Stimulated activated CD8-positive, alpha-beta memory T cell treated with anti-CD3 and anti-CD28 coated beads, Interleukin-15, amount 100 ng/mL, for 1 hour (primary cell): ENCODE measurements around the gene TOM1L1.

ENCODE experiments used
- DNase-seq: peaks from one replicate; pipeline ENCODE4 v3.0.0-alpha.2; 2020; ENCODE audit warnings: low read depth

TOM1L1 gene

DNA sequence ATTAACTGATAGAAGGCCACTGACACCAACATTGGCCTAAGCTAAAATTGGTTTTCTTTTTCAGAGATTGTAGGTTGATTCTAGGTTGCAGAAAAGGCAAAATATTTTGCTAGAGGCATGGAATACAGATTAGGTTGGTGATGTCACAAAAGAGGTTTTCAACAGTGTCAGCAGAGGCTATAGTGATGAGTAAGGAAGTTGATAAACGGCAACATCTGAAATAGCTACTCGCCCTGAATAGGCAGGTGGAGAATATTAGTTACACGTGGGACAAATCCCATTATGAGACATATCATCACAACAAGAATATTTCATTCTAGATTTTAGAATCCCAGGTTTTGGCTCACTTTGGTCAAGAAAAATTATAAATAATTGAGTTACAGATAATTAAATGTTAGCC is 1.5 kb upstream of the TOM1L1 start:
- no peak for DNase-seq

DNA sequence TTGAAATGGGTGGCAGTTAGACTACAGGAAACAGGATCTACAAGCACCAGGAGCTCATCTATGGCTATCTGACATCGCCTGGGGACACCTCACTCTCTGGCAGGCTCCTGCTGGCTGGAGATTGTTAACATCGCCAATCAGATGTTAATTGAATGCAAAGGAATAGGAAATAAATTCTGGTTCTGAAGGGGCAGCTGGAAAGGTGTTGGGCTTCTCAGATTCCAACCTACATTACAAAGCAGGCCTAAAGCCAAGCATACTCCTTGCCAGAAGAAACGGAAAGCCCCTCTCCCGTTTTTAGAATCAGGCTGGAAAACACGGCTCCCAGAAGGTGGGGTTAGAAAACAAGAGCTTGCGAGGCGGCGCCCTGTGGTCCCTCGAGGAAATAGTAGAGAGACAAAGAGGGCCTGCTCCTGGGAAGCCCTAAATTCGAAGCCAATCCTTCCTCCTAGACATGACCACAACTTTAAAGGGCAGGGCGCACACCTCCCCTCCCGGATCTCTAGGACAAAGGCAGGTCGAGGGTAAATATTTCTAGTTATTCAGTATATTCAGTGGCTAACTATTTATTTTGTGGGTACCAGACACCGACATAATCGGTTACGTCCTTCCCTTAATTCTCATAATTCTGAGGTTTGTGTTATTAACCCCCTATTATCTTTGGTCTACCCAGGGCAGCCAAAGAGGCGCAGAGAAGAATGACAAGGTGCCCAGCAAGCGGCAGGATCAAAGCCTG is 763 bp upstream of the TOM1L1 start:
- DNase-seq: no peak

GRCh38 chr17:54901230-54901822 is 674 bp downstream of the TOM1L1 start:
- DNase-seq: no peak

- DNase-seq: no peak
Measured at GRCh38 chr17:54902017-54902416, 1.4 kb downstream of the TOM1L1 start.

DNA sequence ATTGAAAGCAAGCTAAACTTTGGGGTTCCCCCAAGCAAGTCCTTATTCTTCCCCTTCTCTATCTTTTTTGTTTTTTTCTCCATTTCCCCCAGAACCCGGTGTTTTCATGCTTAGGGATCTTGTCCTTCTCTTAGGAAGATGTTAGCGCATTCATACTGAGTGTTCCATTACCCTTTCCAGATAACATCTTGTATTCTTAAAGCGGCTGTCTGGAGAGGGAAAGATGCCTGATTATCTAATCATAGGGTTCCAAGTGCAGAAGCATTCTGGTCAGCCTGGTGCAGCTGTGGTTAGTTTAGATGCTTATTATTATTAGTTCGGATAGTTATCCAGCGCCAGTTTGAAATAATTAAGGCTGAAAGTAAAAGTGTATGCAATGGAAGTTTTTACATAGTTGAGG is 2.0 kb downstream of the TOM1L1 start:
- DNase-seq: no peak

GRCh38 chr17:54903375-54903774 is 2.7 kb downstream of the TOM1L1 start:
- DNase-seq: no peak

DNA sequence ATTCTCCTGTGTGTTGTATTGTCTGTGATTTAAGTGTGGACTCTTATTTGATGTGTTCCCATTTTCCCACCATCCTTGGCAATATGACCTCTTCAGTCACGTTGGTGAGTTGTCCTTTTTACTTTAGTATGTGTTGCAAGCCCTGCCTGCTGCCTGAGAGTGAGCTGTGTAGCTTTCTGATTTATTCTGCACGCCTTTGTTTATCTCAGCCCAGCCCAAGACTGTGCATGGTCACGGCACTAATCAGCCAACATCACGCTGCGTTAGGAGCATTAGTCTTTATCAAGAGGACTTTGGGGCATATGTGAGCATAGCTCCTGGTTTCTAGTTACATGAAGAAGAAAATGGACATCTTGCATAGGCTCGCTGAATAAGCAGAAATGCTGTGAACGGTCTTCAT is 6.0 kb downstream of the TOM1L1 start:
- DNase-seq: no peak

DNA sequence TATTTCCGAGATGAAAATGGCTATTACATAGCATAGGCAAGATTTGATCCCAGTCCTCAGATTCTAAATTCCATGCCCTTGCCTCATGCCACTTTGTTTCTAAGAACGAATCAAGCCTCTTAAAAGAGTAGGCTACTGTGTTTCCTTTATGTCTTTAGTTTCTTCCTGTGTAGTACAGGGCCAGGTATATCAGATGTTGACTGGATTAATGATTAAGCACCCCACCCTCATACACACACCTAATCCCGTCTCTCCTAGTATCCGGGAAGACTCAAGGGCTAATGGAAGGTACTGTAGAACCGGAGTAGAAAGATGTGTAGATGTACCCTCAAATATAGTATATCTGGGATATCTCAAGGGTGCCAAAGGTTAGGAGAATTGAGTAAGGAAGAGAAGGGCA is 6.7 kb downstream of the TOM1L1 start:
- DNase-seq: no peak

DNA sequence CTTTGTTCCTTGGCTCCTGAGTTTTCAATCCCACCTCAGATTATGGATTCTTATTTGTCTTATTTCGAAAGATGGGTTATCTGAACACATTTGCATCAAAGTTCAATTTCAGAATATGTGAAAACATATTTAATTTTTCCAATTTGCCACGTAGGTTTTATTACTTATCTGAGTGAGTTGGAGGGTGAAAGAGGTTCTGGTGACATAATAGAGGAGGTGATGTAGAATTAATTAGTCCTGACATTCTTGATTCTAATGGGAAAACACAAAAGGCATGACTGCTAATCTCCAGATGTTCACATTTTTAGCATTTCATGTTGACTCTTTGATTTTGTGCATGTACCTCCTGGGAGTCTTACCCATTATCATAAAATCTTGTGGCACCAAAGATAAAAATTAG is 9.1 kb downstream of the TOM1L1 start:
- DNase-seq: no peak

GRCh38 chr17:54916721-54917120 is 16.1 kb downstream of the TOM1L1 start:
- DNase-seq: no peak

GRCh38 chr17:54919425-54919824 is 18.8 kb downstream of the TOM1L1 start:
- no peak for DNase-seq

DNA sequence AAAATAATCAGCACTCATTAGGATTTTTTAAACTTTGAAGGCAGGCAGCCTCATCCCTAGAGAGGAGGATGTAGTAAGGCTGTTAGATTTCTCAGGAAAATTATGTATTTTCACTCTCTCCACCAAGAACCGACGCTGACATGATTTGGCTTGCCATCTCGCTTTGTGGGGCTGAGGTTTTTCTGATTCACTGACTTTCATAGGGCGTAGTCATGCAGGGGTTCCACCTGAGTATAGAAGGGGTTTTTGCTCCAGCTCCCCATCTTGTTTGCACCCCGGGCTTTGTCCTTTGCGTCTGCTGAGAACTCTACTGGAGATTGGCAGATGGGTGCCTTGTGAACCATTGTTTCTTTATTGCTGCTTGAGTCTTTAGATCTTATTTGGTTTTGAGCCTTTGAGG is 20.2 kb downstream of the TOM1L1 start:
- no peak for DNase-seq

- DNase-seq: no peak
Measured at GRCh38 chr17:54924405-54924804, 23.8 kb downstream of the TOM1L1 start.

DNA sequence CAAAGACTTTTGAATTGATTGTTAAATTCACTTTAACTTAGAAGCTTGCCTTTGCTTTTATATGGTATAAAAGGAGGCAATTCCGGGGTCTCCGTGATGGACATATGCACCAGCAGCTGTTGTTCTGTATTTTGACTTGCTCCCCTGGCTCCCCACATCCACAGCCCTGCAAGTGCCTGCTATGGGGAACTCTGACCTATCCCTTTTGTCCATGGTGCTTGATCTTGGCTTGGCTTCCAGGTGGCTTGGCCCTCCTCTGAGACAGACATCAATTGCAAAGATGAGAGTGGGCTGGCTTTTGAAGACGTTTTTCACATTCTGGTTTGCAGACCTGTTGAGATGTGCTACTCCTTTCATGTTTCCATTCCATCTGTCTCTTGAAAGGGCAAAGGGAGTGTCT is 26.9 kb downstream of the TOM1L1 start:
- DNase-seq: no peak

DNA sequence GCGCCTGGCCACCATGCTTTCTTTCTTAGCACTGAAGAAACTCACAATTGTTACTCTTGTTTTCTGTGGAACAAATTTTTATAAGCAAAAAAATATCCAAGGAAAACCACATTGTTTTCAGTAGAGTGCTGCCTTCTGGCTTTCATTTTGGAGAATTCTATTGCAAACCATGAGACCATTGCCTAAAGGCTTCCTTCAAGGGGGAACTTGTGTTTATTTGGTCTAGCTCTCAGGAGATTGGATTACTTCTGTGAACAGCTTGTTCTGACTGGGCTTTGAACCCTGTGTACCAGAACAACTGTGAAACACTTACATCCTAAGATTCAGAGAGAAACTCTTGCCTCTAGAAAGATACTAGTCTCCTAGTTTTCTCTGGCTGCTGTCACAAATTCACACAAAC is 32.1 kb downstream of the TOM1L1 start:
- DNase-seq: no peak

- DNase-seq: no peak
Measured at GRCh38 chr17:54933921-54934320, 33.3 kb downstream of the TOM1L1 start.

DNA sequence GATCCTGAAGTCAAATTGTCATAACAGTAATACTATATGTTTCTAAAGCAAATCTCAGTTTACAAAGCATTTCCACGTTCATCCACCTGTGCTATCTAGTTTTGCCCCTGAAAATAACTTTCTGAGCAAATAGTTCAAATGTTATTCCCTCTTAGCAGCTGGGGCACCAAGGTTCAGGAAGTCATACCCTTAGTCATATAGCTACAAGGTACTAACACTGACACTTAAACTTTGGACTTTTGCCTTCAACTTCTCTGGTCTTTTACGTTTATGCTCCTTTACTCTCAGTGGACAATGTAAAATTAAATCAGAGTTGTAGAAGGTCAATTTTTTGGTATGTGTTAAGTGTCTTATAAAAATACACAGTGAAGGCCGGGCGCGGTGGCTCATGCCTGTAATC is 34.8 kb downstream of the TOM1L1 start:
- DNase-seq: no peak

- no peak for DNase-seq
Measured at GRCh38 chr17:54937018-54937417, 36.4 kb downstream of the TOM1L1 start.

DNA sequence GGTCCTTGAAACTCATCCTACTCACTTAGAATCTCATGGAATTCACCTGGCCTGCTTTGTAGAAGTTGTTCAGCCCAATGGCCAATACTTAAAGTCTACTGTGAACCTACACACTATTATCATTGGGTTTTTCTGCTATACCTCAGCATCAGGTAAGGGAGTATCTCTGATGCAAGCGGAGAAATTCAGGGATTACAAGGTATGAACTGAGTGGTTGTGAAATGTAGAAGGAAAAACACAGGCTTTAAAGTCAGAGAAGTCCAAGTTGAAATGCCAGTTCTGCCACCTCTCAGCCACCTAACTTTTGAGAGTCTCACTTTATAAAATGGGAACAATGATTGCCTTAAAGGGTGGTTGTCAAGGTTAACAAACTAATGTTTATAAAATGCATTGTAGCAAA is 36.8 kb downstream of the TOM1L1 start:
- DNase-seq: no peak

GRCh38 chr17:54941285-54941684 is 40.6 kb downstream of the TOM1L1 start:
- no peak for DNase-seq

DNA sequence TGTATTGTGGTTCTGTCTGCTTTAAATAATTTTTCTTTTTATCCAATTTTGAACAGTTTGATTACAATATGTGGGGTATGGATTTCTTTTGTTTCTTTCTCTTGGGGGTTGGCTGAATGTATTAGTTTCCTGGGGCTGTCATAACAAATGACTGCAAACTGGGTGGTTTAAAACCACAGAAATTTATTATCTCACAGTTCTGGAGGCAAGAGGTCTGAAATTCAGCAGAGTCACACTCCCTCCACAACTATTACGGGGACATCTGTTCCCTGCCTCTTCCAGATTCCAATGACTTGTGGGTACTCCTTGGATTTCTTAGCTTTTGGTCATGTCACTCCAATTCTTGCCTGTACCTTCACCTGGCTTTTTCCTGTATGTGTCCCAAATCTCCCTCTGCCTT is 44.1 kb downstream of the TOM1L1 start:
- no peak for DNase-seq

GRCh38 chr17:54945231-54945630 is 44.6 kb downstream of the TOM1L1 start:
- DNase-seq: no peak

DNA sequence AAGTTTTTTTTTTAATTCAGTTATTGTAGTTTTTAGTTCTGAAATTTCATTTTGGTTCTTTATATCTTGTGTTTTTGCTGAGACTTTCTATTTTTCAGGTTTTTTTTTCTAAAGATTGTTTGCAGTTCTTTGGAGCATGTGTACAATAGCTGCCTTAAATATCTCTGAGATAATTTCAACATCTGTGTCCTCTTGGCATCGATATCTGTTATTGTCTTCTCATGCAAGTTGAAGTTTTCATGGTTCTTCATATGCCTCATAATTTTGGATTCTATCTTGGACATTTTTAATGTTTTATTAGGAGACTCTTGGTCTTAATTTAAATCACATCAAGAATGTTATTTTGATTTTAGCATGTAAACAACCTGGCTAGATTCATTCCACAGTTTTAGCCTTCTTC is 45.0 kb downstream of the TOM1L1 start:
- no peak for DNase-seq

GRCh38 chr17:54947396-54947795 is 46.7 kb downstream of the TOM1L1 start:
- no peak for DNase-seq
